ENCODE measurements around the gene AP1B1.
"Not testable (repeated sequence)": the region's sequence is repeated elsewhere in the genome, so short reads cannot be mapped to it uniquely, and the experiment has no call there.

The AP1B1 gene
- total RNA-seq: 230 to 474 (median 289) reads per million in 17 experiments

GRCh38 chr22:29387921-29388758 lies at the start of gene AP1B1:
TSS of gene AP1B1 (minus strand) at chr22:29388570. CDS start at chr22:29367243, 21,327 bp downstream.
- DNase-seq: peak; percentile 94 to 99 (median 98)

GRCh38 chr22:29435236-29436136 lies 47.1 kb upstream of the AP1B1 start:
- DNase-seq: no peak

- no peak for DNase-seq
Measured at GRCh38 chr22:29434288-29434687, 45.9 kb upstream of the AP1B1 start.

- no peak for DNase-seq
Measured at GRCh38 chr22:29433856-29434255, 45.5 kb upstream of the AP1B1 start.

GRCh38 chr22:29431986-29432385 lies 43.6 kb upstream of the AP1B1 start:
- DNase-seq: no peak

GRCh38 chr22:29427176-29427760 lies 38.9 kb upstream of the AP1B1 start:
- no peak for DNase-seq

GRCh38 chr22:29426476-29426875 lies 38.1 kb upstream of the AP1B1 start:
- DNase-seq: no peak

- DNase-seq: not testable (repeated sequence)
Measured at GRCh38 chr22:29418704-29419103, 30.3 kb upstream of the AP1B1 start.

- peak; percentile 34 to 57 (median 46) for DNase-seq
Measured at GRCh38 chr22:29414951-29415591, 26.7 kb upstream of the AP1B1 start.

GRCh38 chr22:29412772-29413171 lies 24.4 kb upstream of the AP1B1 start:
- peak in 3 of 4 experiments; percentile 19 to 42 (median 26) for DNase-seq

GRCh38 chr22:29411569-29412211 lies 23.3 kb upstream of the AP1B1 start:
- peak in 3 of 4 experiments; percentile 39 to 54 (median 41) for DNase-seq

- DNase-seq: peak in 2 of 4 experiments; percentile 30 to 35
Measured at GRCh38 chr22:29408940-29409339, 20.6 kb upstream of the AP1B1 start.

- DNase-seq: not testable (repeated sequence)
Measured at GRCh38 chr22:29401538-29401937, 13.2 kb upstream of the AP1B1 start.

GRCh38 chr22:29400576-29400975 lies 12.2 kb upstream of the AP1B1 start:
- no peak for DNase-seq

GRCh38 chr22:29397791-29398190 lies 9.4 kb upstream of the AP1B1 start:
- no peak for DNase-seq

- no peak for DNase-seq
Measured at GRCh38 chr22:29396126-29396525, 7.8 kb upstream of the AP1B1 start.

GRCh38 chr22:29394931-29395581 lies 6.7 kb upstream of the AP1B1 start:
- peak; percentile 85 to 89 (median 86) for DNase-seq

GRCh38 chr22:29393019-29393608 lies 4.7 kb upstream of the AP1B1 start:
- DNase-seq: peak in 3 of 4 experiments; percentile 43 to 66 (median 52)

- no peak for DNase-seq
Measured at GRCh38 chr22:29391546-29391945, 3.2 kb upstream of the AP1B1 start.

- DNase-seq: no peak
Measured at GRCh38 chr22:29390270-29390669, 1.9 kb upstream of the AP1B1 start.

- no peak for DNase-seq
Measured at GRCh38 chr22:29388759-29389090, 355 bp upstream of the AP1B1 start.

All from suppressor macrophage (primary cell).